Transverse colon (tissue), 4 donors: ENCODE results near the gene KCNK17.

Source experiments
- EP300 ChIP-seq: sonication (generic); formaldehyde crosslinking; IDR thresholded peaks from one replicate; pipeline ENCODE4 v1.6.1; 2017; ENCODE audit warnings: antibody characterized with exemption, low read depth
- POLR2A ChIP-seq: fragments of 450-650 bp; IDR thresholded peaks from one replicate; pipeline ENCODE4 v1.6.1; 2016; ENCODE audit warnings: antibody characterized with exemption, mild to moderate bottlenecking, moderate library complexity
- POLR2AphosphoS5 ChIP-seq, 3 donors: sonication (generic); formaldehyde crosslinking; IDR thresholded peaks; one replicate each; pipeline ENCODE4 v1.6.1; 2016; ENCODE audit warnings: antibody characterized with exemption in 3 of 3
- TF ChIP-seq, protein P1 (sequence below), 5 experiments: fragments of 200-600 bp in 3 of 5; fragments of 450-650 bp in 2 of 5; sonication (generic) in 3 of 5; IDR thresholded peaks; 1 replicate in 2 of 5; 2 replicates in 3 of 5; pipeline ENCODE4 v1.5.1; 2016 to 2017; ENCODE audit warnings: antibody characterized with exemption in 5 of 5, inconsistent platforms in 3 of 5, mild to moderate bottlenecking in 2 of 5, moderate library complexity in 1 of 5

GRCh38 chr6:39303425-39304153, 10.6 kb downstream of the KCNK17 start:
- TF ChIP-seq, protein P1, sequence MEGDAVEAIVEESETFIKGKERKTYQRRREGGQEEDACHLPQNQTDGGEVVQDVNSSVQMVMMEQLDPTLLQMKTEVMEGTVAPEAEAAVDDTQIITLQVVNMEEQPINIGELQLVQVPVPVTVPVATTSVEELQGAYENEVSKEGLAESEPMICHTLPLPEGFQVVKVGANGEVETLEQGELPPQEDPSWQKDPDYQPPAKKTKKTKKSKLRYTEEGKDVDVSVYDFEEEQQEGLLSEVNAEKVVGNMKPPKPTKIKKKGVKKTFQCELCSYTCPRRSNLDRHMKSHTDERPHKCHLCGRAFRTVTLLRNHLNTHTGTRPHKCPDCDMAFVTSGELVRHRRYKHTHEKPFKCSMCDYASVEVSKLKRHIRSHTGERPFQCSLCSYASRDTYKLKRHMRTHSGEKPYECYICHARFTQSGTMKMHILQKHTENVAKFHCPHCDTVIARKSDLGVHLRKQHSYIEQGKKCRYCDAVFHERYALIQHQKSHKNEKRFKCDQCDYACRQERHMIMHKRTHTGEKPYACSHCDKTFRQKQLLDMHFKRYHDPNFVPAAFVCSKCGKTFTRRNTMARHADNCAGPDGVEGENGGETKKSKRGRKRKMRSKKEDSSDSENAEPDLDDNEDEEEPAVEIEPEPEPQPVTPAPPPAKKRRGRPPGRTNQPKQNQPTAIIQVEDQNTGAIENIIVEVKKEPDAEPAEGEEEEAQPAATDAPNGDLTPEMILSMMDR (IDR thresholded peaks at IDR 0.05), result no peak
- TF ChIP-seq POLR2AphosphoS5 (IDR thresholded peaks at IDR 0.05), result no peak
- TF ChIP-seq POLR2A, result no peak
- TF ChIP-seq EP300, result no peak
